ENCODE results near the gene RIC8A. TPM values are rescaled to one million over a fixed set of nuclear protein-coding genes. Genes with fewer than 3 reads are reported as not detected.
A peak's percentile ranks its signal among the peaks of the same experiment; 100 is the strongest.

The RIC8A gene
- total and polyA plus RNA-seq, 2 of the 13 experiments (the other 11 are each of a cell fraction or from before 2014, with no cell fraction given) = 62.1 to 63.8 TPM

- H3K4me1 ChIP-seq (ENCODE audit: insufficient read depth, low read length) = peaks cover 23% of the 10 kb centered on the region
- no peak overlapping the region for H3K27ac ChIP-seq (ENCODE audit: extremely low read length, insufficient read depth, low read length)
- in situ Hi-C loops (cut with HindIII; ENCODE audit: extremely low pct_ligation_motif_present, low pct_unique_long_range_greater_than_20kb) (no loop called here), intact Hi-C loops (cut with micrococcal nuclease; ENCODE audit: unreplicated experiment) (no loop called here)
- no peak overlapping the region for H3K4me2 ChIP-seq (ENCODE audit: low read depth, low read length)
- no peaks in the 10 kb centered on the region for H3K9me3 ChIP-seq (ENCODE audit: low read length)
- POLR2A ChIA-PET = no interaction called here
- FAIRE-seq (no peak), DNase-seq (ENCODE audit: low spot score) (no peak), ATAC-seq (no peak)
- H3K27me3 ChIP-seq (ENCODE audit: control insufficient read depth in 1 of 2, insufficient read depth in 2 of 2, low read length in 2 of 2) = no peaks in the 10 kb centered on the region; a peak in 1 of 5 replicates
- WGBS (ENCODE audit: low lambda C conversion rate) = 84% methylated on average over 8 of the region's 8 CpGs
- TF ChIP-seq CBX5 (CRISPR knock-in tag; IDR thresholded peaks at IDR 0.05; ENCODE audit: borderline replicate concordance) = no peak
- 0 out of 2 replicates have a peak, but pooled peaks have one; percentile 34 for TF ChIP-seq POLR2G (IDR thresholded peaks at IDR 0.05; ENCODE audit: low read depth, low read length)
- TF ChIP-seq AGO2 (optimal IDR thresholded peaks at IDR 0.05; ENCODE audit: low read depth, low read length) = peak; percentile 65
- no peak overlapping the region for H2AFZ ChIP-seq (ENCODE audit: low read length)
- peaks cover 3 to 23% of the 10 kb centered on the region in 2 experiments; a peak in 4 of 5 replicates for H3K36me3 ChIP-seq (replicated peaks in 1 of 2; ENCODE audit: control insufficient read depth in 1 of 2, insufficient read depth in 2 of 2, low read length in 2 of 2)
- no peak overlapping the region for H3K4me3 ChIP-seq (replicated peaks in 1 of 3; ENCODE audit: insufficient read depth in 1 of 3, low read depth in 2 of 3, low read length in 3 of 3)
- peaks cover 7% of the 10 kb centered on the region; the same call in 1 of the 2 replicates for H4K20me1 ChIP-seq (ENCODE audit: insufficient read depth, low read length)
- no peak overlapping the region for H3K9ac ChIP-seq (ENCODE audit: insufficient read depth, low read depth, low read length)
- H3K79me2 ChIP-seq (ENCODE audit: insufficient read depth, low read length) = peaks cover 20% of the 10 kb centered on the region
- no TSS peak for BruUV-seq (replicated peaks)
- CTCF ChIA-PET (ENCODE audit: low intra/inter-chr PET ratio, low total read pairs) = no interaction called here
Observed at GRCh38 chr11:202490-202889, 5.0 kb upstream of the RIC8A start.

- DNase-seq (ENCODE audit: low spot score) (no peak), ATAC-seq (no peak), FAIRE-seq (no peak)
- Histone ChIP-seq H3K27me3 (ENCODE audit: control insufficient read depth in 1 of 2, insufficient read depth in 2 of 2, low read length in 2 of 2) (no peaks in the 10 kb centered on the region; a peak in 1 of 5 replicates), H3K4me3 (replicated peaks in 1 of 3; ENCODE audit: insufficient read depth in 1 of 3, low read depth in 2 of 3, low read length in 3 of 3) (no peak overlapping the region), H3K4me1 (ENCODE audit: insufficient read depth, low read length) (peaks cover 23% of the 10 kb centered on the region), H3K27ac (ENCODE audit: extremely low read length, insufficient read depth, low read length) (no peak overlapping the region), H3K4me2 (ENCODE audit: low read depth, low read length) (no peak overlapping the region), H4K20me1 (ENCODE audit: insufficient read depth, low read length) (peaks cover 7% of the 10 kb centered on the region; the same call in 1 of the 2 replicates), H3K36me3 (replicated peaks in 1 of 2; ENCODE audit: control insufficient read depth in 1 of 2, insufficient read depth in 2 of 2, low read length in 2 of 2) (peaks cover 3 to 23% of the 10 kb centered on the region in 2 experiments; a peak in 4 of 5 replicates), H3K9ac (ENCODE audit: insufficient read depth, low read depth, low read length) (no peak overlapping the region), H3K9me3 (ENCODE audit: low read length) (no peaks in the 10 kb centered on the region), H3K79me2 (ENCODE audit: insufficient read depth, low read length) (peaks cover 23% of the 10 kb centered on the region), H2AFZ (ENCODE audit: low read length) (no peak overlapping the region)
- intact Hi-C loops (cut with micrococcal nuclease; ENCODE audit: unreplicated experiment) (no loop called here), in situ Hi-C loops (cut with HindIII; ENCODE audit: extremely low pct_ligation_motif_present, low pct_unique_long_range_greater_than_20kb) (no loop called here)
- TF ChIP-seq ATF4 (CRISPR knock-in tag; IDR thresholded peaks at IDR 0.05) (no peak), AGO2 (optimal IDR thresholded peaks at IDR 0.05; ENCODE audit: low read depth, low read length) (peak; percentile 24), POLR2AphosphoS5 (IDR thresholded peaks at IDR 0.05; ENCODE audit: low read depth, low read length) (peak; percentile 18), ZSCAN9 (CRISPR knock-in tag; IDR thresholded peaks at IDR 0.05; ENCODE audit: borderline replicate concordance) (no peak)
- CTCF ChIA-PET (ENCODE audit: low intra/inter-chr PET ratio, low total read pairs) = no interaction called here
- POLR2A ChIA-PET = interaction anchor here (1.0 kb wide), 2 partner anchors 13 to 32 kb away, joined by 3 read pairs; no protein-coding TSS in a partner anchor
- WGBS (ENCODE audit: low lambda C conversion rate) = 99% methylated on average over 6 of the region's 7 CpGs
- no TSS peak for BruUV-seq (replicated peaks)
Observed at GRCh38 chr11:203056-203944, 4.2 kb upstream of the RIC8A start.
